ENCODE data around the gene VTCN1.
"Not testable (repeated sequence)": the region's sequence is repeated elsewhere in the genome, so short reads cannot be mapped to it uniquely, and the experiment has no call there.

Gene VTCN1

GRCh38 chr1:117162816-117163215, 47.9 kb downstream of the VTCN1 start:
- DNase-seq, result no peak

GRCh38 chr1:117161887-117162286, 48.8 kb downstream of the VTCN1 start:
- DNase-seq, result no peak

- not testable (repeated sequence) for DNase-seq
Observed at GRCh38 chr1:117151305-117151704, 59.4 kb downstream of the VTCN1 start.

GRCh38 chr1:117150316-117150715, 60.4 kb downstream of the VTCN1 start:
- DNase-seq, result no peak

- DNase-seq, result no peak
Observed at GRCh38 chr1:117147856-117148588, 62.7 kb downstream of the VTCN1 start.

GRCh38 chr1:117147341-117147831, 63.3 kb downstream of the VTCN1 start:
- no peak for DNase-seq

- DNase-seq, result no peak
Observed at GRCh38 chr1:117146575-117147340, 64.0 kb downstream of the VTCN1 start.

- no peak for DNase-seq
Observed at GRCh38 chr1:117146072-117146471, 64.7 kb downstream of the VTCN1 start.

GRCh38 chr1:117143871-117144270, 66.9 kb downstream of the VTCN1 start:
- DNase-seq, result no peak

- DNase-seq, result no peak
Observed at GRCh38 chr1:117143172-117143571, 67.6 kb downstream of the VTCN1 start.

GRCh38 chr1:117142200-117142599, 68.5 kb downstream of the VTCN1 start:
- DNase-seq, result no peak

- no peak for DNase-seq
Observed at GRCh38 chr1:117138561-117138960, 72.2 kb downstream of the VTCN1 start.

- DNase-seq, result no peak
Observed at GRCh38 chr1:117138106-117138505, 72.6 kb downstream of the VTCN1 start.

- DNase-seq, result no peak
Observed at GRCh38 chr1:117137281-117137855, 73.4 kb downstream of the VTCN1 start.

GRCh38 chr1:117136749-117137148, 74.0 kb downstream of the VTCN1 start:
- DNase-seq, result no peak

- DNase-seq, result no peak
Observed at GRCh38 chr1:117135329-117135728, 75.4 kb downstream of the VTCN1 start.

GRCh38 chr1:117130526-117130925, 80.2 kb downstream of the VTCN1 start:
- DNase-seq, result no peak

- no peak for DNase-seq
Observed at GRCh38 chr1:117128323-117129079, 82.2 kb downstream of the VTCN1 start.

GRCh38 chr1:117127795-117128194, 82.9 kb downstream of the VTCN1 start:
- DNase-seq, result no peak

- no peak for DNase-seq
Observed at GRCh38 chr1:117124661-117125060, 86.1 kb downstream of the VTCN1 start.

- no peak for DNase-seq
Observed at GRCh38 chr1:117123274-117123673, 87.5 kb downstream of the VTCN1 start.

- no peak for DNase-seq
Observed at GRCh38 chr1:117122330-117123025, 88.2 kb downstream of the VTCN1 start.

Data from CD4-positive, alpha-beta T cell treated with Interleukin-17A for 4 hours (primary cell).